ENCODE measurements around the gene ANOS1.

ANOS1 gene

GRCh38 chrX:8748855-8749254 lies 16.9 kb upstream of the ANOS1 start:
- Histone ChIP-seq H4K20me1 (ENCODE audit: insufficient read depth, low read length) (no peaks in the 10 kb centered on the region), H3K4me3 (ENCODE audit: low read length) (no peak overlapping the region), H3K9me2 (replicated peaks; ENCODE audit: insufficient read depth, low read length) (no peaks in the 10 kb centered on the region), H3K79me2 (ENCODE audit: low read length) (no peaks in the 10 kb centered on the region), H3K36me3 (replicated peaks; ENCODE audit: insufficient read depth, low read length) (no peaks in the 10 kb centered on the region), H3K27me3 (replicated peaks; ENCODE audit: insufficient read depth, low read length) (no peaks in the 10 kb centered on the region), H2AFZ (ENCODE audit: low read length) (no peak overlapping the region), H3K4me2 (ENCODE audit: low read depth, low read length) (no peak overlapping the region), H3K27ac (ENCODE audit: low read length) (no peak overlapping the region), H3K9ac (ENCODE audit: low read length) (no peak overlapping the region), H3F3A (ENCODE audit: insufficient read depth, low read length) (no peaks in the 10 kb centered on the region), H3K4me1 (ENCODE audit: low read length) (no peaks in the 10 kb centered on the region), H3K9me3 (replicated peaks; ENCODE audit: insufficient read depth, low read length) (no peaks in the 10 kb centered on the region)
- TF ChIP-seq CTCF (IDR thresholded peaks at IDR 0.05; ENCODE audit: low read length) (peak; percentile 47), EZH2 (optimal IDR thresholded peaks at IDR 0.05; ENCODE audit: low read depth, low read length) (no peak)
- DNase-seq = no peak

DNA sequence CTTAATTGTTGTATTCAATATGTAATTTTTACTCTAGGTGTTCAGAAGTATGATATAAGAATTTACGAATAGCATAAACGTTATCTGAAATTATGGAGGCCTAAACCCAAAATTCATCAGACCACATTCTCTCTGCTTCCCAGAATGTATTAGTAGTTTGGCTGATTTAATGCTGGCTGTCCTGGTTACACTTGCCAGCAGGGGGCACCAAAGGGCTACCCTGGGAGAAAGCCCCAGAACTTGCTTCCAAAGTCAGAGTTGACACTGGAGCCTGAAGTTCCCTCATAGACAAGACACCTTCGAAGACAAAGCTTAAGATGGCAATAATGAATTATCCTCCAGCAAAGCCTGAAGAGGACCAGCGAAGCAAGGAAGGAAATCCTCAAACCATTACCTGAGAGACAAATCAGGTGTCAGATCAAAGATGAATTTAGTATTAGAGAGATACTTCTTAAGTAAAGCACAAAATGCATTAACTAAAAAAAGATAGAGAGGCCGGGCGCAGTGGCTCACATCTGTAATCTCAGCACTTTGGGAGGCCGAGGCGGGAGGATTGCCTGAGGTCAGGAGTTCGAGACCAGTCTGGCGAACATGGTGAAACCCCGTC lies 11.3 kb upstream of the ANOS1 start:
- H3K27me3 ChIP-seq (replicated peaks; ENCODE audit: insufficient read depth, low read length) = no peaks in the 10 kb centered on the region
- H3K9me2 ChIP-seq (replicated peaks; ENCODE audit: insufficient read depth, low read length) = no peaks in the 10 kb centered on the region
- H4K20me1 ChIP-seq (ENCODE audit: insufficient read depth, low read length) = no peaks in the 10 kb centered on the region
- no peaks in the 10 kb centered on the region for H3F3A ChIP-seq (ENCODE audit: insufficient read depth, low read length)
- no peaks in the 10 kb centered on the region for H3K36me3 ChIP-seq (replicated peaks; ENCODE audit: insufficient read depth, low read length)
- no peaks in the 10 kb centered on the region for H3K79me2 ChIP-seq (ENCODE audit: low read length)
- H3K27ac ChIP-seq (ENCODE audit: low read length) = no peak overlapping the region
- no peak overlapping the region for H3K4me3 ChIP-seq (ENCODE audit: low read length)
- no peaks in the 10 kb centered on the region for H3K4me1 ChIP-seq (ENCODE audit: low read length)
- no peak overlapping the region for H3K9ac ChIP-seq (ENCODE audit: low read length)
- TF ChIP-seq EZH2 (optimal IDR thresholded peaks at IDR 0.05; ENCODE audit: low read depth, low read length) (no peak), EZH2phosphoT487 (IDR thresholded peaks at IDR 0.05; ENCODE audit: low read length) (no peak), CTCF (IDR thresholded peaks at IDR 0.05; ENCODE audit: low read length) (peak; percentile 71)
- H3K9me3 ChIP-seq (replicated peaks; ENCODE audit: insufficient read depth, low read length) = no peaks in the 10 kb centered on the region
- no peak overlapping the region for H3K4me2 ChIP-seq (ENCODE audit: low read depth, low read length)
- no peak overlapping the region for H2AFZ ChIP-seq (ENCODE audit: low read length)
- DNase-seq = peak; percentile 51

GRCh38 chrX:8741981-8742380 lies 10.0 kb upstream of the ANOS1 start:
- Histone ChIP-seq H3K36me3 (replicated peaks; ENCODE audit: insufficient read depth, low read length) (no peaks in the 10 kb centered on the region), H3K4me2 (ENCODE audit: low read depth, low read length) (no peak overlapping the region), H3K9ac (ENCODE audit: low read length) (no peak overlapping the region), H3K27ac (ENCODE audit: low read length) (no peak overlapping the region), H2AFZ (ENCODE audit: low read length) (no peak overlapping the region), H3F3A (ENCODE audit: insufficient read depth, low read length) (no peaks in the 10 kb centered on the region), H4K20me1 (ENCODE audit: insufficient read depth, low read length) (no peaks in the 10 kb centered on the region), H3K4me1 (ENCODE audit: low read length) (no peaks in the 10 kb centered on the region), H3K9me3 (replicated peaks; ENCODE audit: insufficient read depth, low read length) (no peaks in the 10 kb centered on the region), H3K79me2 (ENCODE audit: low read length) (no peaks in the 10 kb centered on the region), H3K4me3 (ENCODE audit: low read length) (no peak overlapping the region), H3K9me2 (replicated peaks; ENCODE audit: insufficient read depth, low read length) (no peaks in the 10 kb centered on the region), H3K27me3 (replicated peaks; ENCODE audit: insufficient read depth, low read length) (no peaks in the 10 kb centered on the region)
- no peak for DNase-seq
- TF ChIP-seq EZH2phosphoT487 (IDR thresholded peaks at IDR 0.05; ENCODE audit: low read length) (no peak), EZH2 (optimal IDR thresholded peaks at IDR 0.05; ENCODE audit: low read depth, low read length) (no peak), CTCF (IDR thresholded peaks at IDR 0.05; ENCODE audit: low read length) (no peak)
